HAP-1 (cell line): Measurements from ENCODE around the gene NTMT2.
"Not testable (repeated sequence)": the region's sequence is repeated elsewhere in the genome, so short reads cannot be mapped to it uniquely, and the experiment has no call there.

Source experiments
- DNase-seq, 2 experiments: peaks; one replicate each; pipeline ENCODE4 v3.0.0-alpha.2; 2016 to 2020; ENCODE audit warnings: low spot score in 2 of 2
- H3K27me3 ChIP-seq: fragments of 250-450 bp; sonication (Bioruptor Pico); 2 replicates; pipeline ENCODE4 v1.5.1; 2020; ENCODE audit warnings: low read depth, mild to moderate bottlenecking, moderate library complexity
- H3K36me3 ChIP-seq: fragments of 250-450 bp; sonication (Bioruptor Pico); replicated peaks from 2 replicates; pipeline ENCODE4 v1.5.1; 2020; ENCODE audit warnings: mild to moderate bottlenecking
- H3K4me1 ChIP-seq: fragments of 250-450 bp; sonication (Bioruptor Pico); 2 replicates; pipeline ENCODE4 v1.5.1; 2020; ENCODE audit warnings: mild to moderate bottlenecking
- H3K4me3 ChIP-seq: fragments of 250-450 bp; sonication (Bioruptor Pico); 2 replicates; pipeline ENCODE4 v1.5.1; 2020; ENCODE audit warnings: mild to moderate bottlenecking, moderate library complexity
- H3K9me3 ChIP-seq: fragments of 250-450 bp; sonication (Bioruptor Pico); 2 replicates; pipeline ENCODE4 v1.5.1; 2020; ENCODE audit warnings: mild to moderate bottlenecking, moderate library complexity
- in situ Hi-C: fragments of 300-500 bp; cut with MboI; formaldehyde crosslinking; loops from 3 replicates; pipeline ENCODE4 v1.14.3; 2020; ENCODE audit warnings: low sequenced_read_pairs, inconsistent platforms, mixed read lengths

The NTMT2 gene

GRCh38 chr1:170168265-170168664, 22.5 kb downstream of the NTMT2 start:
- H3K27me3 ChIP-seq: no peaks in the 10 kb centered on the region
- H3K4me1 ChIP-seq: peaks cover 8% of the 10 kb centered on the region
- no peaks in the 10 kb centered on the region for H3K36me3 ChIP-seq
- in situ Hi-C loops: no loop called here
- H3K9me3 ChIP-seq: peaks cover 4% of the 10 kb centered on the region; the same call in 1 of the 2 replicates
- no peak for DNase-seq
- no peak overlapping the region for H3K4me3 ChIP-seq

- in situ Hi-C loops: not testable (repeated sequence)
Measured at GRCh38 chr1:170170513-170170912, 24.8 kb downstream of the NTMT2 start.

GRCh38 chr1:170174395-170174794, 28.6 kb downstream of the NTMT2 start:
- H3K4me1 ChIP-seq: no peaks in the 10 kb centered on the region
- in situ Hi-C loops: no loop called here
- no peaks in the 10 kb centered on the region for H3K36me3 ChIP-seq
- no peak for DNase-seq
- peaks cover 4% of the 10 kb centered on the region for H3K9me3 ChIP-seq
- no peaks in the 10 kb centered on the region for H3K27me3 ChIP-seq
- no peak overlapping the region for H3K4me3 ChIP-seq

More at GRCh38 chr1:170170513-170170912, 24.8 kb downstream of the NTMT2 start:
- not testable (repeated sequence) for H3K36me3 ChIP-seq, H3K4me3 ChIP-seq, H3K4me1 ChIP-seq, H3K9me3 ChIP-seq, DNase-seq, H3K27me3 ChIP-seq

DNA sequence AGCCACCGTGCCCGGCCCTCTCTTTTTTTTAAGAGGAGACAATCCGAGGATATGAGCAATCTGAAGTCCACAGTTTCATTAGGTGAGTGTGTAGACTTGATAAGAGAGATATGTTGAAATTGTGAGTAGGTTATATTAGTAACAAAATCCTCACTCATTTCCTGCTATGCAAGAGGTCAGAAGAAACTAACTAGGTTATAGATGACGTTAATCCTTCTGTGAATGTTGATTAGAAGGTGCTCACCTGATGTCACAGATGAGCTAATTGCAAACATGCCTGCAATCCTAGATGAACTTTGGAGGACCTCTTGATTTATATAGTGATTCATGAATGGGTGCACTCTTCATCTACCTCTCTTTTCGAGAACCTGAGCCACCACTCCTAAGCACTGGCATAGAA, 29.3 kb downstream of the NTMT2 start:
- no peaks in the 10 kb centered on the region for H3K4me1 ChIP-seq
- no peaks in the 10 kb centered on the region for H3K27me3 ChIP-seq
- DNase-seq: no peak
- in situ Hi-C loops: no loop called here
- H3K9me3 ChIP-seq: peaks cover 4% of the 10 kb centered on the region
- no peaks in the 10 kb centered on the region for H3K36me3 ChIP-seq
- H3K4me3 ChIP-seq: no peak overlapping the region

GRCh38 chr1:170175484-170175883, 29.7 kb downstream of the NTMT2 start:
- Histone ChIP-seq H3K9me3 (peaks cover 4% of the 10 kb centered on the region), H3K4me1 (no peaks in the 10 kb centered on the region), H3K36me3 (no peaks in the 10 kb centered on the region), H3K4me3 (no peak overlapping the region), H3K27me3 (no peaks in the 10 kb centered on the region)
- in situ Hi-C loops: no loop called here
- no peak for DNase-seq

DNA sequence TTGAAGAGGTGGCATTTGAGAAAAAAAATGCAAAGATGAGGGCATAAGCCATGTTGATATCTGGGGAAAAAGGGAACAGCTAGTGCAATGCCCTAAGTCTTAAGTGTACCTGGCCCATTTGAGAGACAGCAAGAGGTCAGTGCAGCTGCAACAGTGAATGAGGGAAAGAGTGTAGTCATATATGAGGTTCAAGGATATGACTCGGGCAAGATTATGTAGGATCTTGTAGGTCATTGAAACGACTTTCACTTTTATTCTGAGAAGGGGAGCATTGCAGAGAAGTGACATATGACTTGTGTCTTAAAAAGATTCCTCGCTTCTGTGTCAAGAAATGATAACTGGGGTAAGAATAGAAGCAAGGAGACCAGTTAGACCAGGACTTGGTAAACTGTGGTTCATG, 31.0 kb downstream of the NTMT2 start:
- no peaks in the 10 kb centered on the region for H3K4me1 ChIP-seq
- in situ Hi-C loops: no loop called here
- no peak for DNase-seq

GRCh38 chr1:170182442-170182841, 36.7 kb downstream of the NTMT2 start:
- DNase-seq: no peak
- Histone ChIP-seq H3K36me3 (no peaks in the 10 kb centered on the region), H3K27me3 (no peaks in the 10 kb centered on the region), H3K4me1 (no peaks in the 10 kb centered on the region), H3K9me3 (no peaks in the 10 kb centered on the region; the same call in 1 of the 2 replicates), H3K4me3 (no peak overlapping the region)
- in situ Hi-C loops: no loop called here

More for the DNA sequence above, 31.0 kb downstream of the NTMT2 start:
- H3K4me3 ChIP-seq: no peak overlapping the region
- no peaks in the 10 kb centered on the region for H3K27me3 ChIP-seq
- no peaks in the 10 kb centered on the region for H3K36me3 ChIP-seq
- no peaks in the 10 kb centered on the region; the same call in 1 of the 2 replicates for H3K9me3 ChIP-seq

- Histone ChIP-seq H3K27me3 (no peaks in the 10 kb centered on the region), H3K4me3 (no peak overlapping the region), H3K9me3 (no peaks in the 10 kb centered on the region; the same call in 1 of the 2 replicates), H3K36me3 (no peaks in the 10 kb centered on the region), H3K4me1 (no peaks in the 10 kb centered on the region)
- no peak for DNase-seq
- in situ Hi-C loops: no loop called here
Measured at GRCh38 chr1:170192546-170192945, 46.8 kb downstream of the NTMT2 start.

GRCh38 chr1:170194451-170194850, 48.7 kb downstream of the NTMT2 start:
- Histone ChIP-seq H3K27me3 (no peaks in the 10 kb centered on the region; the same call in 1 of the 2 replicates), H3K36me3 (no peaks in the 10 kb centered on the region), H3K4me1 (no peaks in the 10 kb centered on the region), H3K4me3 (no peak overlapping the region), H3K9me3 (no peaks in the 10 kb centered on the region; the same call in 1 of the 2 replicates)
- in situ Hi-C loops: no loop called here
- no peak for DNase-seq

- Histone ChIP-seq H3K4me1 (no peaks in the 10 kb centered on the region), H3K27me3 (no peaks in the 10 kb centered on the region; the same call in 1 of the 2 replicates), H3K36me3 (no peaks in the 10 kb centered on the region), H3K4me3 (no peak overlapping the region), H3K9me3 (no peaks in the 10 kb centered on the region)
- in situ Hi-C loops: no loop called here
- no peak for DNase-seq
Measured at GRCh38 chr1:170196490-170197236, 50.9 kb downstream of the NTMT2 start.

DNA sequence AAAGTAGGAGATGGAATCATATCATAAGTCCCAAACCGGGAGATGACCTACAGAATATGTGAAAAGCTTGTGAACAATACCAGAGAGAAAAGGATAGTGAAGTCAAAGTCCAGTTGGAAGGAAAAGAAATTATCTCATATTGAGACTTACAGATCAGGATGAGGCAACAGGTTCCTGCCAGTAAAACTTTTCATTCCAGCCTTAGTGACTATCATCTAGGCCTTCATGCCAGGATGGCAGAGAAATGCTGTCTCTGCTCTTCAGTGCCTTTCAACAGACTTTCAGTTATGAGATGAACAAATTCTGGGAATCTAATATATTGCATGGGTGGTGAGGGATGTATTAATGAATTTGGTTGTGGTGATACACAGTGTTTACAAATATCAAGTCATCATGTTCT, 52.3 kb downstream of the NTMT2 start:
- in situ Hi-C loops: no loop called here
- no peaks in the 10 kb centered on the region for H3K4me1 ChIP-seq
- no peaks in the 10 kb centered on the region for H3K36me3 ChIP-seq
- no peaks in the 10 kb centered on the region; the same call in 1 of the 2 replicates for H3K27me3 ChIP-seq
- H3K4me3 ChIP-seq: no peak overlapping the region
- H3K9me3 ChIP-seq: no peaks in the 10 kb centered on the region
- no peak for DNase-seq

- DNase-seq: no peak
- in situ Hi-C loops: no loop called here
- H3K4me3 ChIP-seq: no peak overlapping the region
- H3K9me3 ChIP-seq: no peaks in the 10 kb centered on the region
- H3K36me3 ChIP-seq: no peaks in the 10 kb centered on the region
- H3K4me1 ChIP-seq: no peaks in the 10 kb centered on the region
- no peaks in the 10 kb centered on the region; the same call in 1 of the 2 replicates for H3K27me3 ChIP-seq
Measured at GRCh38 chr1:170198584-170198983, 52.8 kb downstream of the NTMT2 start.

DNA sequence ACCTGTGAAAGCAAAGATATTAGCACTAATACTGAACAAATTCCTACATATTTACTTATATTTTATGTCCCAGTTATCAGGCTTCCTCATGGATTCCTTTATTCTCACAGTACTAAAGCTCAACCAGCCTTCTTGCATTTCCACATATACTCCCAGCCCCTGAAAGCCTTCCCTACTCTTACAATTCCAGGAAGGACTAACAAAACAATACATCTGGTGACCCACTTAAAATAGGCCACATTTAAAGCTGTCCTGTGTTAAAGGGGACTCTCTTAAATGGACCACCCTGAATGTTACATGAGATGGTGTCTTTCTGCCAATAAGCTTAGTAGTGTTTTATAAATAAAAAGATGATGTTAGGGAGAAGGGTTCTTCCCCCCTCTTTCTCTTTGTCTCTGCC, 54.4 kb downstream of the NTMT2 start:
- Histone ChIP-seq H3K36me3 (no peaks in the 10 kb centered on the region), H3K27me3 (no peaks in the 10 kb centered on the region; the same call in 1 of the 2 replicates), H3K4me3 (no peak overlapping the region), H3K9me3 (no peaks in the 10 kb centered on the region), H3K4me1 (peaks cover 10% of the 10 kb centered on the region)
- in situ Hi-C loops: no loop called here
- DNase-seq: no peak

GRCh38 chr1:170200621-170201397, 55.0 kb downstream of the NTMT2 start:
- in situ Hi-C loops: no loop called here
- Histone ChIP-seq H3K4me1 (peaks cover 11% of the 10 kb centered on the region), H3K27me3 (no peaks in the 10 kb centered on the region; the same call in 1 of the 2 replicates), H3K9me3 (no peaks in the 10 kb centered on the region), H3K36me3 (no peaks in the 10 kb centered on the region), H3K4me3 (no peak overlapping the region)
- no peak for DNase-seq
